ENCODE data around the gene WASF1. TPM values are rescaled to one million over a fixed set of nuclear protein-coding genes. Genes with fewer than 3 reads are reported as not detected.

The WASF1 gene
- total and polyA plus RNA-seq, 2 experiments from 2014 or later = 27.4 to 30.5 TPM

DNA sequence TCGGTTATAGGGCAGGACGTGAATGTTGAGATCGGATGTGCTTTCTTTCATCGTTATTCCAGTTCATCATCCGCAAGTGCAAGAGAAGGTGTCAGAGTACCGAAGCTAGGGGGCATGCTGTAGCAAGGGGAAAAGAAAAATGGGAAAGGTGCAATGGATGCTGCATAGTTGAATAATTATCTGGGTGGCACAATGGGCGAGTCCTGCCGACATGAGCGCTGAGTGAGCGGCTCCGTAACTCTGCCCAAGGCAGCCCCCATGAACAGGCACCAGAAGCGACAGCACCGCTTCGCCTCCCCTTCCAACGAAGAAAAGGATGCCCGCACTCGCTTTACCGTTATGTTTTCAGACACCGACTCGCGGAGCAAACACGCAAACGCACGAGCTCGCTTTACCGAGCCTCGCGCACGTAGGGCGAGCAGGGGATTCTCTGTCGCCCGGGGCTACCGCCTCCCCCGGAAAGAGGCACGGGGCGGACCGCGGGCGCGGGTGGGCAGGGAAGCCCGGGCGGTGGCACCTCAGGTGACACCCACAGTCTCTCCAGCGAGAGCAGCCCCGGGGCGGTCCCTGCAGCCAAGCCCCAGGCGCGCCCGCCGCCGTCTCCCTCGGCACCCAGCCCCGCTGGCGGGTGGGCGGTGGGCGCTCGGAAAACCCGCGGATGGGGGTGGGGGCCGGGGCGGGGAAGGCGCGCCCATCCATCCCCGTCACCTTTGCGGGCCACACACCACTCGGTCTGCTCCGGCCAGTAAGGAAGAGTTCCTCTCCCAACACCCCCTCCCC lies 654 bp downstream of the WASF1 start:
- peak; percentile 70 for DNase-seq (ENCODE audit: low spot score)
- Histone ChIP-seq H4K20me1 (replicated peaks; ENCODE audit: insufficient read depth) (peaks cover 12% of the 10 kb centered on the region), H2AFZ (0 out of 2 replicates have a peak overlapping the region, but pooled peaks have one; percentile 45)

DNA sequence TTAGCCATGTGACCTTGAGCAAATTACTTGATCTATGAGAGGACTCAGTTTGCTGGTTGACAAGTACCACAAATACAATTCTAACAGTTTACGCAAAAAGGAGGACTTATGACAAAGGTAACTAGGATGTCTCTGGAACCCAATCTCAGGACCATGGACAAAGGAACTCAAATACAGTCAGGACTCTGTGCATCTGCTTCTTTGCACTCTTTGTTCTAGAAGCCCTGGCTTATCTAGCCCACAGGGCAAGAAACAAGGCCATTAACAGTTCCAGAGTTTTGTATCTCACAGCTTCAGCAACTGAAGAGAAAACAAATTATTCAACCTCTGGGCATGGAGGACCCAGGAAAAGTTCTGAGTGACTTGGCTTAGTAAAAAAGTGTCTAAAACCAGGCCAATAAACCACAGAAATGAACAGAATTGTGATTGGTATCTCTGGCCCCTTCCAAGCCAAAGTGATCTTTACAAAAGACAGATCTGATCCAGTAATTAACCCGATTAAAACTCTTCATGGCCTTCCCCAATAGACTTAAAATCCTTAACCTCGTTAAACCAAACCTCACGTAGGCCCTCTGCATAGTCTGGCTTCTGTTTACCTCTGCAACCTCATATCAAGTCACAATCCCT lies 5.9 kb downstream of the WASF1 start:
- peaks cover 100% of the 10 kb centered on the region for H3K79me2 ChIP-seq (replicated peaks; ENCODE audit: insufficient read depth)
- TF ChIP-seq, protein P1, sequence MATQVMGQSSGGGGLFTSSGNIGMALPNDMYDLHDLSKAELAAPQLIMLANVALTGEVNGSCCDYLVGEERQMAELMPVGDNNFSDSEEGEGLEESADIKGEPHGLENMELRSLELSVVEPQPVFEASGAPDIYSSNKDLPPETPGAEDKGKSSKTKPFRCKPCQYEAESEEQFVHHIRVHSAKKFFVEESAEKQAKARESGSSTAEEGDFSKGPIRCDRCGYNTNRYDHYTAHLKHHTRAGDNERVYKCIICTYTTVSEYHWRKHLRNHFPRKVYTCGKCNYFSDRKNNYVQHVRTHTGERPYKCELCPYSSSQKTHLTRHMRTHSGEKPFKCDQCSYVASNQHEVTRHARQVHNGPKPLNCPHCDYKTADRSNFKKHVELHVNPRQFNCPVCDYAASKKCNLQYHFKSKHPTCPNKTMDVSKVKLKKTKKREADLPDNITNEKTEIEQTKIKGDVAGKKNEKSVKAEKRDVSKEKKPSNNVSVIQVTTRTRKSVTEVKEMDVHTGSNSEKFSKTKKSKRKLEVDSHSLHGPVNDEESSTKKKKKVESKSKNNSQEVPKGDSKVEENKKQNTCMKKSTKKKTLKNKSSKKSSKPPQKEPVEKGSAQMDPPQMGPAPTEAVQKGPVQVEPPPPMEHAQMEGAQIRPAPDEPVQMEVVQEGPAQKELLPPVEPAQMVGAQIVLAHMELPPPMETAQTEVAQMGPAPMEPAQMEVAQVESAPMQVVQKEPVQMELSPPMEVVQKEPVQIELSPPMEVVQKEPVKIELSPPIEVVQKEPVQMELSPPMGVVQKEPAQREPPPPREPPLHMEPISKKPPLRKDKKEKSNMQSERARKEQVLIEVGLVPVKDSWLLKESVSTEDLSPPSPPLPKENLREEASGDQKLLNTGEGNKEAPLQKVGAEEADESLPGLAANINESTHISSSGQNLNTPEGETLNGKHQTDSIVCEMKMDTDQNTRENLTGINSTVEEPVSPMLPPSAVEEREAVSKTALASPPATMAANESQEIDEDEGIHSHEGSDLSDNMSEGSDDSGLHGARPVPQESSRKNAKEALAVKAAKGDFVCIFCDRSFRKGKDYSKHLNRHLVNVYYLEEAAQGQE (IDR thresholded peaks at IDR 0.05; ENCODE audit: unreplicated experiment) = peak; percentile 64
- TF ChIP-seq NANOG (IDR thresholded peaks at IDR 0.05; ENCODE audit: borderline replicate concordance) = no peak
- peak; percentile 35 for DNase-seq (ENCODE audit: low spot score)
- no peak overlapping the region for H3K27ac ChIP-seq (ENCODE audit: low read depth)
- H3K4me2 ChIP-seq = no peak overlapping the region
- H3K36me3 ChIP-seq (ENCODE audit: insufficient read depth) = no peaks in the 10 kb centered on the region
- H4K20me1 ChIP-seq (replicated peaks; ENCODE audit: insufficient read depth) = peaks cover 21% of the 10 kb centered on the region
- no peaks in the 10 kb centered on the region for H3F3A ChIP-seq (replicated peaks; ENCODE audit: low read depth)
- Mint-ChIP-seq H3K9me3 (no peaks in the 10 kb centered on the region), H3K4me1 (peaks cover 24% of the 10 kb centered on the region), H3K36me3 (ENCODE audit: low read depth) (no peaks in the 10 kb centered on the region), H3K4me3 (no peak overlapping the region), H3K27ac (peak overlapping the region; percentile 2; the same call in 1 of the 2 replicates), H3K27me3 (ENCODE audit: insufficient read depth, low read depth, poor library complexity) (no peaks in the 10 kb centered on the region)
- H3K27me3 ChIP-seq (ENCODE audit: insufficient read depth) = no peaks in the 10 kb centered on the region
- peak; percentile 66 for ATAC-seq
- H3K9me2 ChIP-seq (ENCODE audit: insufficient read depth) = no peaks in the 10 kb centered on the region
- H2AFZ ChIP-seq = no peak overlapping the region
- H3K4me1 ChIP-seq (ENCODE audit: insufficient read depth) = peaks cover 47% of the 10 kb centered on the region
- no peak overlapping the region for H3K4me3 ChIP-seq

More for the DNA sequence above, 654 bp downstream of the WASF1 start:
- H3K36me3 ChIP-seq (ENCODE audit: insufficient read depth) = no peaks in the 10 kb centered on the region
- H3K4me1 ChIP-seq (ENCODE audit: insufficient read depth) = peaks cover 12% of the 10 kb centered on the region; the same call in 1 of the 2 replicates
- Mint-ChIP-seq H3K27ac (no peak overlapping the region), H3K4me3 (peak overlapping the region; percentile 83; the same call in 2 of the 3 replicates), H3K4me1 (peaks cover 15% of the 10 kb centered on the region), H3K27me3 (ENCODE audit: insufficient read depth, low read depth, poor library complexity) (peaks cover 7% of the 10 kb centered on the region), H3K9me3 (no peaks in the 10 kb centered on the region), H3K36me3 (ENCODE audit: low read depth) (no peaks in the 10 kb centered on the region)
- H3K79me2 ChIP-seq (replicated peaks; ENCODE audit: insufficient read depth) = peaks cover 86% of the 10 kb centered on the region
- H3K4me2 ChIP-seq = peak overlapping the region; percentile 84
- H3K27me3 ChIP-seq (ENCODE audit: insufficient read depth) = no peaks in the 10 kb centered on the region
- peak overlapping the region; percentile 62 for H3K4me3 ChIP-seq
- no peaks in the 10 kb centered on the region for H3F3A ChIP-seq (replicated peaks; ENCODE audit: low read depth)
- TF ChIP-seq, protein P2, sequence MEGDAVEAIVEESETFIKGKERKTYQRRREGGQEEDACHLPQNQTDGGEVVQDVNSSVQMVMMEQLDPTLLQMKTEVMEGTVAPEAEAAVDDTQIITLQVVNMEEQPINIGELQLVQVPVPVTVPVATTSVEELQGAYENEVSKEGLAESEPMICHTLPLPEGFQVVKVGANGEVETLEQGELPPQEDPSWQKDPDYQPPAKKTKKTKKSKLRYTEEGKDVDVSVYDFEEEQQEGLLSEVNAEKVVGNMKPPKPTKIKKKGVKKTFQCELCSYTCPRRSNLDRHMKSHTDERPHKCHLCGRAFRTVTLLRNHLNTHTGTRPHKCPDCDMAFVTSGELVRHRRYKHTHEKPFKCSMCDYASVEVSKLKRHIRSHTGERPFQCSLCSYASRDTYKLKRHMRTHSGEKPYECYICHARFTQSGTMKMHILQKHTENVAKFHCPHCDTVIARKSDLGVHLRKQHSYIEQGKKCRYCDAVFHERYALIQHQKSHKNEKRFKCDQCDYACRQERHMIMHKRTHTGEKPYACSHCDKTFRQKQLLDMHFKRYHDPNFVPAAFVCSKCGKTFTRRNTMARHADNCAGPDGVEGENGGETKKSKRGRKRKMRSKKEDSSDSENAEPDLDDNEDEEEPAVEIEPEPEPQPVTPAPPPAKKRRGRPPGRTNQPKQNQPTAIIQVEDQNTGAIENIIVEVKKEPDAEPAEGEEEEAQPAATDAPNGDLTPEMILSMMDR (conservative IDR thresholded peaks at IDR 0.05; ENCODE audit: low read depth in 2 of 2) = peak; percentile 65 to 83
- no peak for TF ChIP-seq POLR2AphosphoS5 (IDR thresholded peaks at IDR 0.05; ENCODE audit: low read depth)
- no peak overlapping the region for H3K27ac ChIP-seq (ENCODE audit: low read depth)
- no peaks in the 10 kb centered on the region for H3K9me2 ChIP-seq (ENCODE audit: insufficient read depth)
- peak; percentile 23 for ATAC-seq

Data from GM23338 (cell line).